CD4-positive, alpha-beta T cell treated with Interleukin-2 at 100 ng/mL for 4 hours (primary cell): ENCODE results near the gene TMEM38A.
A peak's percentile ranks its signal among the peaks of the same experiment; 100 is the strongest.
"Not testable (repeated sequence)": the region's sequence is repeated elsewhere in the genome, so short reads cannot be mapped to it uniquely, and the experiment has no call there.

ENCODE experiments used
- DNase-seq: peaks from one replicate; pipeline ENCODE4 v3.0.0-alpha.2; 2020; ENCODE audit warnings: low spot score

TMEM38A gene

GRCh38 chr19:16638666-16639065 lies 22.3 kb upstream of the TMEM38A start:
- no peak for DNase-seq

- no peak for DNase-seq
These were observed 20.0 kb upstream of the TMEM38A start for GRCh38 chr19:16640951-16641350.

GRCh38 chr19:16641695-16642094 lies 19.2 kb upstream of the TMEM38A start:
- no peak for DNase-seq

GRCh38 chr19:16645140-16645539 lies 15.8 kb upstream of the TMEM38A start:
- DNase-seq = no peak

GRCh38 chr19:16649734-16650133 lies 11.2 kb upstream of the TMEM38A start:
- DNase-seq = no peak

GRCh38 chr19:16650821-16651220 lies 10.1 kb upstream of the TMEM38A start:
- no peak for DNase-seq

GRCh38 chr19:16651421-16652188 lies 9.3 kb upstream of the TMEM38A start:
- not testable (repeated sequence) for DNase-seq

- DNase-seq = no peak
These were observed 8.1 kb upstream of the TMEM38A start for GRCh38 chr19:16652854-16653253.

- no peak for DNase-seq
These were observed 6.8 kb upstream of the TMEM38A start for GRCh38 chr19:16654140-16654539.

- peak; percentile 4 for DNase-seq
These were observed 6.3 kb upstream of the TMEM38A start for GRCh38 chr19:16654627-16655026.

- DNase-seq = no peak
These were observed 5.2 kb upstream of the TMEM38A start for GRCh38 chr19:16655727-16656126.

- DNase-seq = no peak
These were observed 3.6 kb upstream of the TMEM38A start for GRCh38 chr19:16657384-16657783.

GRCh38 chr19:16659464-16659831 lies 1.5 kb upstream of the TMEM38A start:
- no peak for DNase-seq

GRCh38 chr19:16659832-16660708 lies 869 bp upstream of the TMEM38A start, which contains the start of gene SMIM7:
SMIM7 (minus strand) TSS chr19:16660144; CDS start chr19:16660110, 34 bp downstream.
- peak; percentile 99 for DNase-seq

GRCh38 chr19:16661480-16662034 lies 618 bp downstream of the TMEM38A start:
- DNase-seq = no peak

- no peak for DNase-seq
These were observed 7.2 kb downstream of the TMEM38A start for GRCh38 chr19:16668176-16668575.

GRCh38 chr19:16668702-16669101 lies 7.8 kb downstream of the TMEM38A start:
- DNase-seq = not testable (repeated sequence)

GRCh38 chr19:16670291-16670690 lies 9.4 kb downstream of the TMEM38A start:
- no peak for DNase-seq

- no peak for DNase-seq
These were observed 10.8 kb downstream of the TMEM38A start for GRCh38 chr19:16671652-16672274.

- DNase-seq = no peak
These were observed 12.3 kb downstream of the TMEM38A start for GRCh38 chr19:16673231-16673630.

- not testable (repeated sequence) for DNase-seq
These were observed 12.9 kb downstream of the TMEM38A start for GRCh38 chr19:16673839-16674238.

- DNase-seq = no peak
These were observed 15.3 kb downstream of the TMEM38A start for GRCh38 chr19:16676101-16676798.
